Measurements from ENCODE around the gene APH1A. TPM values are rescaled to one million over a fixed set of nuclear protein-coding genes. Genes with fewer than 3 reads are reported as not detected.

Gene APH1A
- total and polyA plus RNA-seq, 10 of the 15 experiments (the other 5 are each of a cell fraction or from before 2014, with no cell fraction given), result 6.7 to 130 (median 87.7) TPM

- CTCF ChIA-PET, result interaction anchor here (0.5 to 5.8 kb wide), 2 partner anchors 17 to 129 kb away, joined by 3 to 27 read pairs; partner anchors contain the start of gene CIART
- no peak for FAIRE-seq
- 90% methylated on average over 5 of the region's 6 CpGs for WGBS (ENCODE audit: insufficient coverage, insufficient replicate concordance, low lambda C conversion rate, missing lambda C conversion rate)
- DNase-seq (ENCODE audit: low read depth, low spot score), result no peak
- RAD21 ChIA-PET (ENCODE audit: unreplicated experiment), result interaction anchor here (0.9 to 1.1 kb wide), 2 partner anchors 11 to 18 kb away, joined by 3 read pairs; no protein-coding TSS in a partner anchor
- TF ChIP-seq HDAC2 (IDR thresholded peaks at IDR 0.05) (no peak), POLR2A (IDR thresholded peaks at IDR 0.05; ENCODE audit: low read depth, low read length) (0 out of 2 replicates have a peak, but pooled peaks have one; percentile 13)
- H3K27me3 ChIP-seq (replicated peaks in 1 of 2; ENCODE audit: control insufficient read depth in 2 of 2, insufficient read depth in 2 of 2, low read length in 1 of 2), result no peaks in the 10 kb centered on the region; a peak in 1 of 4 replicates
- H3K27ac ChIP-seq (ENCODE audit: control insufficient read depth, insufficient read depth), result no peak overlapping the region
- in situ Hi-C loops (cut with MboI), result no loop called here
- no peak for ATAC-seq
- H2AFZ ChIP-seq (ENCODE audit: control insufficient read depth, low read depth, low read length), result no peak overlapping the region
- peaks cover 4 to 19% of the 10 kb centered on the region in 2 experiments for H3K36me3 ChIP-seq (ENCODE audit: control insufficient read depth in 2 of 2, insufficient read depth in 2 of 2, low read length in 1 of 2)
- H3K79me2 ChIP-seq (ENCODE audit: control insufficient read depth, insufficient read depth, low read length), result peaks cover 22% of the 10 kb centered on the region
- no TSS peak for BruUV-seq (replicated peaks)
- SMC1A ChIA-PET (ENCODE audit: uncharacterized antibody, unreplicated experiment), result no interaction called here
- H4K20me1 ChIP-seq (ENCODE audit: control insufficient read depth, insufficient read depth), result no peaks in the 10 kb centered on the region
- H3K4me1 ChIP-seq (ENCODE audit: control insufficient read depth, insufficient read depth, low read length), result no peaks in the 10 kb centered on the region; the same call in 1 of the 2 replicates
- H3K9me3 ChIP-seq (replicated peaks; ENCODE audit: control insufficient read depth, insufficient read depth, low read length), result no peaks in the 10 kb centered on the region
- H3K4me2 ChIP-seq (ENCODE audit: control insufficient read depth, insufficient read depth), result no peak overlapping the region
- intact Hi-C loops (cut with micrococcal nuclease; ENCODE audit: unreplicated experiment), result no loop called here
- H3K9ac ChIP-seq (ENCODE audit: control insufficient read depth, insufficient read depth, low read length), result no peak overlapping the region
- H3K4me3 ChIP-seq, result no peak overlapping the region
- POLR2A ChIA-PET, result interaction anchor here (1.6 kb wide), 1 partner anchor 8 kb away, joined by 4 read pairs; no protein-coding TSS in a partner anchor
These were observed 5.3 kb downstream of the APH1A start for GRCh38 chr1:150263549-150263948.

- FAIRE-seq, result no peak
- no peak overlapping the region for H2AFZ ChIP-seq (ENCODE audit: control insufficient read depth, low read depth, low read length)
- ChIA-PET POLR2A (interaction anchor here (0.6 to 1.6 kb wide), 2 partner anchors 9 to 42 kb away, joined by 3 to 4 read pairs; no protein-coding TSS in a partner anchor), RAD21 (ENCODE audit: unreplicated experiment) (interaction anchor here (0.9 to 1.2 kb wide), 3 partner anchors 10 to 19 kb away, joined by 3 read pairs; partner anchors contain the start of gene C1orf54), SMC1A (ENCODE audit: uncharacterized antibody, unreplicated experiment) (interaction anchor here (0.7 to 1.5 kb wide), 3 partner anchors 10 to 16 kb away, joined by 3 to 6 read pairs (median 4); partner anchors contain the start of gene C1orf54), CTCF (interaction anchor here (0.5 to 5.8 kb wide), 4 partner anchors 11 to 128 kb away, joined by 3 to 27 read pairs (median 4); partner anchors contain the start of gene CIART)
- peaks cover 4 to 19% of the 10 kb centered on the region in 2 experiments for H3K36me3 ChIP-seq (ENCODE audit: control insufficient read depth in 2 of 2, insufficient read depth in 2 of 2, low read length in 1 of 2)
- H3K9me3 ChIP-seq (replicated peaks; ENCODE audit: control insufficient read depth, insufficient read depth, low read length), result no peaks in the 10 kb centered on the region
- H3K27ac ChIP-seq (ENCODE audit: control insufficient read depth, insufficient read depth), result no peak overlapping the region
- no peak for DNase-seq (ENCODE audit: low read depth, low spot score)
- H3K4me1 ChIP-seq (ENCODE audit: control insufficient read depth, insufficient read depth, low read length), result no peaks in the 10 kb centered on the region; the same call in 1 of the 2 replicates
- H3K4me2 ChIP-seq (ENCODE audit: control insufficient read depth, insufficient read depth), result no peak overlapping the region
- peak; percentile 51 for ATAC-seq
- intact Hi-C loops (cut with micrococcal nuclease; ENCODE audit: unreplicated experiment) (no loop called here), in situ Hi-C loops (cut with MboI) (no loop called here)
- peaks cover 13% of the 10 kb centered on the region for H3K79me2 ChIP-seq (ENCODE audit: control insufficient read depth, insufficient read depth, low read length)
- no peaks in the 10 kb centered on the region for H4K20me1 ChIP-seq (ENCODE audit: control insufficient read depth, insufficient read depth)
- WGBS (ENCODE audit: insufficient coverage, insufficient replicate concordance, low lambda C conversion rate, missing lambda C conversion rate), result 82% methylated on average over 6 of the region's 6 CpGs
- H3K9ac ChIP-seq (ENCODE audit: control insufficient read depth, insufficient read depth, low read length), result no peak overlapping the region
- no peak overlapping the region for H3K4me3 ChIP-seq
- no peaks in the 10 kb centered on the region; a peak in 1 of 4 replicates for H3K27me3 ChIP-seq (replicated peaks in 1 of 2; ENCODE audit: control insufficient read depth in 2 of 2, insufficient read depth in 2 of 2, low read length in 1 of 2)
- no TSS peak for BruUV-seq (replicated peaks)
- no peak for TF ChIP-seq CREM (IDR thresholded peaks at IDR 0.05; ENCODE audit: low read depth)
- TF ChIP-seq EP300 (IDR thresholded peaks at IDR 0.05; ENCODE audit: borderline replicate concordance in 1 of 2, control insufficient read depth in 1 of 2, low read depth in 2 of 2, low read length in 2 of 2), result no peak
- no peak for TF ChIP-seq SREBF2 (IDR thresholded peaks at IDR 0.05; ENCODE audit: low read length)
- no peak for TF ChIP-seq YBX1 (IDR thresholded peaks at IDR 0.05)
- no peak for TF ChIP-seq IRF3 (IDR thresholded peaks at IDR 0.05)
- no peak for TF ChIP-seq RCOR1 (conservative IDR thresholded peaks at IDR 0.05; ENCODE audit: low read depth, low read length)
- TF ChIP-seq PAX5 (IDR thresholded peaks at IDR 0.05; ENCODE audit: borderline replicate concordance, low read depth, low read length), result no peak
- TF ChIP-seq PBX3 (IDR thresholded peaks at IDR 0.05; ENCODE audit: insufficient replicate concordance, low read depth, low read length), result no peak
- TF ChIP-seq SPI1 (IDR thresholded peaks at IDR 0.05; ENCODE audit: borderline replicate concordance, insufficient read depth, low read depth, low read length), result no peak
These were observed 6.2 kb downstream of the APH1A start for GRCh38 chr1:150262388-150263320.
